ENCODE measurements around the gene NUDT4B.
"Not testable (repeated sequence)": the region's sequence is repeated elsewhere in the genome, so short reads cannot be mapped to it uniquely, and the experiment has no call there.

NUDT4B gene

GRCh38 chr1:148722758-148723157, 25.8 kb upstream of the NUDT4B start:
- not testable (repeated sequence) for H3K4me3 ChIP-seq (ENCODE audit: low read length); H3K36me3 ChIP-seq (ENCODE audit: insufficient read depth, low read length); H3K4me1 ChIP-seq (ENCODE audit: control insufficient read depth, insufficient read depth, low read length); H3K4me2 ChIP-seq (ENCODE audit: low read length); H3K27me3 ChIP-seq (ENCODE audit: control insufficient read depth, insufficient read depth, low read length); H3K9ac ChIP-seq (ENCODE audit: low read depth, low read length); H3K9me3 ChIP-seq (replicated peaks; ENCODE audit: low read length)

GRCh38 chr1:148723515-148723914, 25.1 kb upstream of the NUDT4B start:
- H3K9me3 ChIP-seq (replicated peaks; ENCODE audit: low read length); H3K4me2 ChIP-seq (ENCODE audit: low read length); H3K4me3 ChIP-seq (ENCODE audit: low read length); H3K36me3 ChIP-seq (ENCODE audit: insufficient read depth, low read length); H3K9ac ChIP-seq (ENCODE audit: low read depth, low read length); H3K27me3 ChIP-seq (ENCODE audit: control insufficient read depth, insufficient read depth, low read length); H3K4me1 ChIP-seq (ENCODE audit: control insufficient read depth, insufficient read depth, low read length): not testable (repeated sequence)

DNA sequence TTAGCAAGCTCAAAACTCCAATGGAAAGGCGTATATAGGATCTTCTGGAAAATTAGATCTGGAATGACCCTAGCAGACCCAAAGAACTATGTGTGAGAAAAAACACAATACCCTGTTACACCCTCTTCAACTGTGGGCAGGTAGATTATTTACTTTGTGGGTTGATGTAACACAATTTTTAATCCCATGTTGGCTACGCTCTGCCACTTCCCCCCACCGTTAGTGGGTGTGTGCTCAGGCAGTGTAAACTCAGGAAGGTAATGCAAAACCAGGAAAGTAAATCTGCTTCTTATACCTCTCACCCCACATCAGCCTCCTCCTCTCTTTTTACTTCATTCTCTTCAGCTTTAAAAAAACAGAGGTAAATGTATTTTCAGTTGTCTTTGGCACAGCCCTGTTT, 23.7 kb upstream of the NUDT4B start:
- H3K9me3 ChIP-seq (replicated peaks; ENCODE audit: low read length); H3K4me3 ChIP-seq (ENCODE audit: low read length); H3K9ac ChIP-seq (ENCODE audit: low read depth, low read length); H3K27me3 ChIP-seq (ENCODE audit: control insufficient read depth, insufficient read depth, low read length); H3K4me1 ChIP-seq (ENCODE audit: control insufficient read depth, insufficient read depth, low read length); H3K36me3 ChIP-seq (ENCODE audit: insufficient read depth, low read length); H3K4me2 ChIP-seq (ENCODE audit: low read length): not testable (repeated sequence)

- not testable (repeated sequence) for H3K4me1 ChIP-seq (ENCODE audit: control insufficient read depth, insufficient read depth, low read length); H3K4me2 ChIP-seq (ENCODE audit: low read length); H3K36me3 ChIP-seq (ENCODE audit: insufficient read depth, low read length); H3K4me3 ChIP-seq (ENCODE audit: low read length); H3K9me3 ChIP-seq (replicated peaks; ENCODE audit: low read length); H3K9ac ChIP-seq (ENCODE audit: low read depth, low read length); H3K27me3 ChIP-seq (ENCODE audit: control insufficient read depth, insufficient read depth, low read length)
Measured at GRCh38 chr1:148727862-148728261, 20.7 kb upstream of the NUDT4B start.

DNA sequence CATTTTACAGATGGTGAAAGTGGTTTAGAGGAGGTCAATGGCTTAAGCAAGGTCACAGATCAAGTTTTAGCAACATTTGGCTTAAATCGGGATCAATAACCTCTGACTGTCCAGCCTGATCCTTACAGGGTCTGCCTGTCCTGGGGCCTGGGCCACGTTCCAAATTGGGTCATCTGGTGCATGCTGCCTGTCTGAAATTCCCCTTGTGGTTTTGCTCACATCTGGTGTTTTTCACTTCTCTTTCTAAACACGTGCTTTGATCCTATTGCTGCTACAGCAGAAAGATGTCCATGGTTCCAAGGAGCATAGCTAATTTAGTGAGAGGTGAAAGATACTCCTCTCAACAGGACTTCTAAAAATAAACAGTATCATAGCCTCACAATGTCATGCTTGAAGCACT, 19.4 kb upstream of the NUDT4B start:
- H3K27me3 ChIP-seq (ENCODE audit: control insufficient read depth, insufficient read depth, low read length); H3K4me3 ChIP-seq (ENCODE audit: low read length); H3K4me1 ChIP-seq (ENCODE audit: control insufficient read depth, insufficient read depth, low read length); H3K9ac ChIP-seq (ENCODE audit: low read depth, low read length); H3K9me3 ChIP-seq (replicated peaks; ENCODE audit: low read length); H3K36me3 ChIP-seq (ENCODE audit: insufficient read depth, low read length); H3K4me2 ChIP-seq (ENCODE audit: low read length): not testable (repeated sequence)

GRCh38 chr1:148729541-148729940, 19.0 kb upstream of the NUDT4B start:
- H3K9ac ChIP-seq (ENCODE audit: low read depth, low read length); H3K36me3 ChIP-seq (ENCODE audit: insufficient read depth, low read length): not testable (repeated sequence)

GRCh38 chr1:148732277-148732676, 16.3 kb upstream of the NUDT4B start:
- not testable (repeated sequence) for H3K27me3 ChIP-seq (ENCODE audit: control insufficient read depth, insufficient read depth, low read length); H3K9ac ChIP-seq (ENCODE audit: low read depth, low read length); H3K4me1 ChIP-seq (ENCODE audit: control insufficient read depth, insufficient read depth, low read length); H3K4me3 ChIP-seq (ENCODE audit: low read length); H3K9me3 ChIP-seq (replicated peaks; ENCODE audit: low read length); H3K4me2 ChIP-seq (ENCODE audit: low read length); H3K36me3 ChIP-seq (ENCODE audit: insufficient read depth, low read length)

More at GRCh38 chr1:148729541-148729940, 19.0 kb upstream of the NUDT4B start:
- H3K27me3 ChIP-seq (ENCODE audit: control insufficient read depth, insufficient read depth, low read length); H3K4me1 ChIP-seq (ENCODE audit: control insufficient read depth, insufficient read depth, low read length); H3K4me3 ChIP-seq (ENCODE audit: low read length); H3K9me3 ChIP-seq (replicated peaks; ENCODE audit: low read length); H3K4me2 ChIP-seq (ENCODE audit: low read length): not testable (repeated sequence)

GRCh38 chr1:148733585-148734310, 14.8 kb upstream of the NUDT4B start:
- H3K36me3 ChIP-seq (ENCODE audit: insufficient read depth, low read length); H3K4me2 ChIP-seq (ENCODE audit: low read length); H3K4me3 ChIP-seq (ENCODE audit: low read length); H3K4me1 ChIP-seq (ENCODE audit: control insufficient read depth, insufficient read depth, low read length); H3K27me3 ChIP-seq (ENCODE audit: control insufficient read depth, insufficient read depth, low read length); H3K9me3 ChIP-seq (replicated peaks; ENCODE audit: low read length); H3K9ac ChIP-seq (ENCODE audit: low read depth, low read length): not testable (repeated sequence)

DNA sequence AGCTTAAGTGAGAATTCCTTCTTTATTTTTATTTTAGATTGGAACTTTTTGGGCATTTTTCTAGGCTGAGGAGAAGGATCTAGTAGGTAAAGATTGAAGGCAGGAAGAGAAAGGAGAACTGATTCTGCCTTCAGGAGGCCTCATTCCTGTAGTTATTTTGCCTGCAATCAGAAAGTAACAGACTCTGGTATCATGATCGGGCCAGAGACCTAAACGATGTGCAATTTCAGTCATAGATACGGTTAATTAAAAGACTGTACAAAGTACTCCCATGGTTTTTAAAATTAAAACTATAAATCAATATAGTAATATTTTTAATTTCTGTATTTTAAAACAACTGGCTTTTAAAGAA, 14.3 kb upstream of the NUDT4B start:
- not testable (repeated sequence) for H3K9ac ChIP-seq (ENCODE audit: low read depth, low read length); H3K4me2 ChIP-seq (ENCODE audit: low read length); H3K4me1 ChIP-seq (ENCODE audit: control insufficient read depth, insufficient read depth, low read length); H3K4me3 ChIP-seq (ENCODE audit: low read length); H3K9me3 ChIP-seq (replicated peaks; ENCODE audit: low read length); H3K27me3 ChIP-seq (ENCODE audit: control insufficient read depth, insufficient read depth, low read length); H3K36me3 ChIP-seq (ENCODE audit: insufficient read depth, low read length)

DNA sequence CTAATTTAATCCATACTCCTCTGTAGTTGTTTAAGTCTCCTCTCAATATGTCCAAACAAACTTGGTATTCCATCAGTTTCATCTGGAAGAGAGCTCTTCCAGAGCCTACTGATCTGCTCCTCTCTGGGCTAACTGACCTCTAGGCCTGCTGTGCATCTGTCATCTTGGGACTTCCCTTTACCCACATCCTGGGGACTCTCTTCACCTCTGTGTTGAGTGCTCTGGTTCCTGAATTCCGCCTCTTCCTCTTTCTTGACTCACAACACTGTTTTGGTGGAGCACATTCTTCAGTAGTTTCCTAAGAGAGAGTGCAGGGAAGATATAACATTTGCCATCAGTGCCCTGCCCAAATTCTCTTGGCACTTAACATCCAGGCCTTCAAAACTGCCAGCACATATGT, 13.0 kb upstream of the NUDT4B start:
- H3K4me1 ChIP-seq (ENCODE audit: control insufficient read depth, insufficient read depth, low read length); H3K4me3 ChIP-seq (ENCODE audit: low read length); H3K36me3 ChIP-seq (ENCODE audit: insufficient read depth, low read length); H3K4me2 ChIP-seq (ENCODE audit: low read length); H3K9ac ChIP-seq (ENCODE audit: low read depth, low read length); H3K27me3 ChIP-seq (ENCODE audit: control insufficient read depth, insufficient read depth, low read length); H3K9me3 ChIP-seq (replicated peaks; ENCODE audit: low read length): not testable (repeated sequence)

GRCh38 chr1:148738667-148739066, 9.9 kb upstream of the NUDT4B start:
- not testable (repeated sequence) for H3K27me3 ChIP-seq (ENCODE audit: control insufficient read depth, insufficient read depth, low read length); H3K4me1 ChIP-seq (ENCODE audit: control insufficient read depth, insufficient read depth, low read length); H3K9ac ChIP-seq (ENCODE audit: low read depth, low read length); H3K9me3 ChIP-seq (replicated peaks; ENCODE audit: low read length); H3K4me2 ChIP-seq (ENCODE audit: low read length); H3K4me3 ChIP-seq (ENCODE audit: low read length); H3K36me3 ChIP-seq (ENCODE audit: insufficient read depth, low read length)

DNA sequence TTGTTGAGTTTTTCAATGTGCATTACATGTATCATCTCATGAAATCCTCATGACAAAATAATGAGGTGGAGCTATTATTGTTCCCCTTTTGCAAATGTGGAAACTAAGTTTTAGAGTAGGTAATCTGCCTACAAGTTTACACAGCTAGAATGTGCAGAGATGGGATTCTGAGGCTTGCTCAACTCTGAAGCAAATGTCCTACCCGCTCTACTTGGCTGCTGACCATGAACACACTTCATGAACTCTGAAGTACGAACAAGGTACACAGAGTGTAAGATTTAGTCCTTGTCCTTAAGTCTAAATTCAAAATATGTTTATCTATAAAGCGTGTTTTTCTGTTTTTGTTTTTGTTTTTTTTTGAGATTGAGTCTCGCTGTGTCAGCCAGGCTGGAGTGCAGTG, 5.4 kb upstream of the NUDT4B start:
- H3K9me3 ChIP-seq (replicated peaks; ENCODE audit: low read length); H3K4me3 ChIP-seq (ENCODE audit: low read length); H3K27me3 ChIP-seq (ENCODE audit: control insufficient read depth, insufficient read depth, low read length); H3K36me3 ChIP-seq (ENCODE audit: insufficient read depth, low read length); H3K4me2 ChIP-seq (ENCODE audit: low read length); H3K9ac ChIP-seq (ENCODE audit: low read depth, low read length); H3K4me1 ChIP-seq (ENCODE audit: control insufficient read depth, insufficient read depth, low read length): not testable (repeated sequence)
